ENCODE results near the gene FAM174B.

DNA sequence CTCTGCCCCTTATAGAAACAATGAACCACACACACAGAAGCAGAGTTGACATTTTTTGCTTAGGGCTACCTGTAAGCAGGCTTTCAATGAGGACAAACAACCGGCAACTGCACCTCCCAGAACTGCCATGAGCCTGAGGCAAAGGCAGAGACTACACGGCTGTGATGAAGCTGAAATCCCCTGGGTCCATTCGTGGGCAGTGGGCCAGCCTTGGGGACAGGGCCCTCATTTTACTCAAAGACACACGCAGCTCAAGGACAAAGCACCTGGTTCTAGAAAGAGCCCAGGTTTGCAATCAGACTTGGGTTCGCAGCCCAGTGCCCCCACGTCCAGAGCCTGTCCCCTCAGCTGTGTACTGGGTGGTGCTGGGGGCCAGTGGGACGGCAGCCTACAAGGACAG, 17.9 kb downstream of the FAM174B start:
- TF ChIP-seq, protein P1, sequence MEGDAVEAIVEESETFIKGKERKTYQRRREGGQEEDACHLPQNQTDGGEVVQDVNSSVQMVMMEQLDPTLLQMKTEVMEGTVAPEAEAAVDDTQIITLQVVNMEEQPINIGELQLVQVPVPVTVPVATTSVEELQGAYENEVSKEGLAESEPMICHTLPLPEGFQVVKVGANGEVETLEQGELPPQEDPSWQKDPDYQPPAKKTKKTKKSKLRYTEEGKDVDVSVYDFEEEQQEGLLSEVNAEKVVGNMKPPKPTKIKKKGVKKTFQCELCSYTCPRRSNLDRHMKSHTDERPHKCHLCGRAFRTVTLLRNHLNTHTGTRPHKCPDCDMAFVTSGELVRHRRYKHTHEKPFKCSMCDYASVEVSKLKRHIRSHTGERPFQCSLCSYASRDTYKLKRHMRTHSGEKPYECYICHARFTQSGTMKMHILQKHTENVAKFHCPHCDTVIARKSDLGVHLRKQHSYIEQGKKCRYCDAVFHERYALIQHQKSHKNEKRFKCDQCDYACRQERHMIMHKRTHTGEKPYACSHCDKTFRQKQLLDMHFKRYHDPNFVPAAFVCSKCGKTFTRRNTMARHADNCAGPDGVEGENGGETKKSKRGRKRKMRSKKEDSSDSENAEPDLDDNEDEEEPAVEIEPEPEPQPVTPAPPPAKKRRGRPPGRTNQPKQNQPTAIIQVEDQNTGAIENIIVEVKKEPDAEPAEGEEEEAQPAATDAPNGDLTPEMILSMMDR (IDR thresholded peaks at IDR 0.05), result no peak
- TF ChIP-seq POLR2AphosphoS5 (IDR thresholded peaks at IDR 0.05) (no peak), POLR2A (IDR thresholded peaks at IDR 0.05) (no peak), EP300 (IDR thresholded peaks at IDR 0.05; ENCODE audit: low read depth) (no peak)
